Vagina (tissue), 2 donors: ENCODE data around the gene CCDC197. TPM values are rescaled to one million over a fixed set of nuclear protein-coding genes. Genes with fewer than 3 reads are reported as not detected.
A peak's percentile ranks its signal among the peaks of the same experiment; 100 is the strongest.

Experiments used
- DNase-seq, 2 donors: peaks; one replicate each; pipeline ENCODE4 v3.0.0-alpha.2; 2017; ENCODE audit errors: extremely low spot score in 2 of 2
- H3K27ac ChIP-seq: fragments of 200-600 bp; sonication (generic); one replicate; pipeline ENCODE4 v1.5.1; 2019
- H3K27me3 ChIP-seq: fragments of 200-600 bp; sonication (generic); one replicate; pipeline ENCODE4 v1.5.1; 2019
- H3K36me3 ChIP-seq, 2 donors: fragments of 200-600 bp; sonication (generic); one replicate each; pipeline ENCODE4 v1.5.1; 2017 to 2019
- H3K4me1 ChIP-seq: fragments of 200-600 bp; sonication (generic); one replicate; pipeline ENCODE4 v1.5.1; 2019
- H3K4me3 ChIP-seq, 2 donors: fragments of 200-600 bp; sonication (generic); 1 replicate in 1 of 2; 2 replicates in 1 of 2; pipeline ENCODE4 v1.5.1; 2016 to 2019
- H3K9me3 ChIP-seq: fragments of 200-600 bp; sonication (generic); one replicate; pipeline ENCODE4 v1.5.1; 2019
- CTCF ChIP-seq, 3 experiments: fragments of 450-650 bp in 2 of 3; fragments of 200-600 bp in 1 of 3; sonication (generic) in 1 of 3; IDR thresholded peaks; one replicate each; pipeline ENCODE4 v1.5.1; 2017 to 2019; ENCODE audit warnings: antibody characterized with exemption in 3 of 3, mild to moderate bottlenecking in 2 of 3, moderate library complexity in 2 of 3
- POLR2A ChIP-seq, 2 donors: fragments of 450-650 bp; IDR thresholded peaks; one replicate each; pipeline ENCODE4 v1.6.1; 2017; ENCODE audit warnings: antibody characterized with exemption in 2 of 2, mild to moderate bottlenecking in 2 of 2, moderate library complexity in 2 of 2
- POLR2AphosphoS5 ChIP-seq, 2 donors: sonication (generic); formaldehyde crosslinking; IDR thresholded peaks; one replicate each; pipeline ENCODE4 v1.9.0; 2017; ENCODE audit warnings: antibody characterized with exemption in 2 of 2, mild to moderate bottlenecking in 2 of 2, low read depth in 1 of 2; ENCODE audit not compliant: insufficient read depth in 1 of 2
- intact Hi-C: fragments of 100-400 bp; cut with DNase I; formaldehyde crosslinking; loops from one replicate; pipeline ENCODE4 v1.15.1; 2023
- total RNA-seq: library from RNA; depleted of rRNA; stranded (reverse); fragments of >200 nt; gene quantifications from one replicate; pipeline ENCODE4 v1.2.3, GENCODE V29; 2016

Gene CCDC197
- total RNA-seq, 1 donor from 2014 or later: not detected

- Histone ChIP-seq H3K27ac (no peak overlapping the region), H3K36me3 (no peaks in the 10 kb centered on the region), H3K9me3 (no peaks in the 10 kb centered on the region), H3K27me3 (no peaks in the 10 kb centered on the region), H3K4me3 (no peak overlapping the region), H3K4me1 (peaks cover 23% of the 10 kb centered on the region)
- intact Hi-C loops: no loop called here
- no peak for DNase-seq
- no peak for TF ChIP-seq CTCF (IDR thresholded peaks at IDR 0.05)
- no peak for TF ChIP-seq POLR2AphosphoS5 (IDR thresholded peaks at IDR 0.05; ENCODE audit: insufficient read depth in 1 of 2, low read depth in 1 of 2)
Observed at GRCh38 chr14:93961620-93962019, 35.5 kb upstream of the CCDC197 start.

GRCh38 chr14:93962701-93963601 lies 34.1 kb upstream of the CCDC197 start:
- peaks cover 34% of the 10 kb centered on the region for H3K4me1 ChIP-seq

GRCh38 chr14:93963692-93964091 lies 33.4 kb upstream of the CCDC197 start:
- Histone ChIP-seq H3K27me3 (no peaks in the 10 kb centered on the region), H3K4me3 (no peak overlapping the region), H3K9me3 (no peaks in the 10 kb centered on the region), H3K4me1 (peaks cover 33% of the 10 kb centered on the region), H3K36me3 (no peaks in the 10 kb centered on the region), H3K27ac (no peak overlapping the region)
- DNase-seq: no peak
- intact Hi-C loops: no loop called here
- TF ChIP-seq POLR2AphosphoS5 (IDR thresholded peaks at IDR 0.05; ENCODE audit: insufficient read depth in 1 of 2, low read depth in 1 of 2) (no peak), POLR2A (IDR thresholded peaks at IDR 0.05) (no peak)

More at GRCh38 chr14:93962701-93963601, 34.1 kb upstream of the CCDC197 start:
- H3K27ac ChIP-seq: peak overlapping the region; percentile 32
- peak in 1 of 2 donors; percentile 49 for TF ChIP-seq POLR2AphosphoS5 (IDR thresholded peaks at IDR 0.05; ENCODE audit: insufficient read depth in 1 of 2, low read depth in 1 of 2)
- no peak for TF ChIP-seq POLR2A (IDR thresholded peaks at IDR 0.05)
- no peak overlapping the region for H3K4me3 ChIP-seq
- H3K9me3 ChIP-seq: no peaks in the 10 kb centered on the region
- no peaks in the 10 kb centered on the region for H3K27me3 ChIP-seq
- intact Hi-C loops: no loop called here
- H3K36me3 ChIP-seq: no peaks in the 10 kb centered on the region
- no peak for DNase-seq

DNA sequence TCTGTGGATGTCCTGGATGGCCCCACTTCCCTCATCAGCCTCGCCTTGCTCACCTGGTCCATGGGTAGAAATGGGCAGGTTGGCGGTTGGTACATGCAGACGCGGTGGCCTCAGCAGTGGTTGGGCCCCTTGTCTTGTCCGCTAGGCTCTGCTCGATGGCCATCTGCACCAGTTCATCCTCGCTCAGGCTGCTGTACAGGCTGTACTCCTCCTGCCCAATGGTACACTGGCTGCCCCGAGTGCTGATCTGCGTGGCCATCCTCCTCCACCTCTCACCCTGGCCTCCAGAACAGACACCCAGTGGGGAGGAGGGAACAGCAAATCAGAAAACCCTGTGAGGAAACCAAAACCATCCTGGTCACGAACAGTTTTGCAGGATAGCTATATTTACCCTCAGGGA lies 32.8 kb upstream of the CCDC197 start:
- intact Hi-C loops: no loop called here
- Histone ChIP-seq H3K36me3 (no peaks in the 10 kb centered on the region), H3K27ac (no peak overlapping the region), H3K9me3 (no peaks in the 10 kb centered on the region), H3K27me3 (no peaks in the 10 kb centered on the region), H3K4me3 (no peak overlapping the region), H3K4me1 (peaks cover 28% of the 10 kb centered on the region)
- TF ChIP-seq POLR2AphosphoS5 (IDR thresholded peaks at IDR 0.05; ENCODE audit: insufficient read depth in 1 of 2, low read depth in 1 of 2) (no peak), CTCF (IDR thresholded peaks at IDR 0.05) (no peak)
- DNase-seq: no peak

GRCh38 chr14:93964820-93965286 lies 32.2 kb upstream of the CCDC197 start:
- Histone ChIP-seq H3K27me3 (no peaks in the 10 kb centered on the region), H3K36me3 (no peaks in the 10 kb centered on the region), H3K9me3 (no peaks in the 10 kb centered on the region), H3K4me3 (no peak overlapping the region), H3K4me1 (peaks cover 26% of the 10 kb centered on the region), H3K27ac (peak overlapping the region; percentile 50)
- intact Hi-C loops: no loop called here
- DNase-seq: no peak
- TF ChIP-seq POLR2AphosphoS5 (IDR thresholded peaks at IDR 0.05; ENCODE audit: insufficient read depth in 1 of 2, low read depth in 1 of 2) (no peak), CTCF (IDR thresholded peaks at IDR 0.05) (no peak), POLR2A (IDR thresholded peaks at IDR 0.05) (no peak)

GRCh38 chr14:93965287-93965821 lies 31.7 kb upstream of the CCDC197 start:
- intact Hi-C loops: no loop called here
- H3K4me1 ChIP-seq: peaks cover 26% of the 10 kb centered on the region

More at GRCh38 chr14:93965287-93965821, 31.7 kb upstream of the CCDC197 start:
- Histone ChIP-seq H3K4me3 (no peak overlapping the region), H3K36me3 (no peaks in the 10 kb centered on the region), H3K27ac (peak overlapping the region; percentile 50), H3K9me3 (no peaks in the 10 kb centered on the region), H3K27me3 (no peaks in the 10 kb centered on the region)
- TF ChIP-seq CTCF (IDR thresholded peaks at IDR 0.05): no peak
- no peak for TF ChIP-seq POLR2A (IDR thresholded peaks at IDR 0.05)
- TF ChIP-seq POLR2AphosphoS5 (IDR thresholded peaks at IDR 0.05; ENCODE audit: insufficient read depth in 1 of 2, low read depth in 1 of 2): no peak
- no peak for DNase-seq
